ENCODE measurements around the gene MRPS18A.

MRPS18A gene

GRCh38 chr6:43695967-43696291 is 8.3 kb upstream of the MRPS18A start:
- no peaks in the 10 kb centered on the region for H3K9me3 ChIP-seq (ENCODE audit: insufficient read depth, low read depth, low read length)
- no peaks in the 10 kb centered on the region for H3K4me1 ChIP-seq (ENCODE audit: insufficient read depth, low read length, poor library complexity, severe bottlenecking)
- no peaks in the 10 kb centered on the region for H3F3A ChIP-seq (ENCODE audit: low read depth)
- H3K4me2 ChIP-seq (ENCODE audit: low read depth, low read length, poor library complexity, severe bottlenecking): no peak overlapping the region
- H3K9me2 ChIP-seq (replicated peaks; ENCODE audit: low read depth, low read length): no peaks in the 10 kb centered on the region
- no peaks in the 10 kb centered on the region for H4K20me1 ChIP-seq (ENCODE audit: insufficient read depth, low read length, poor library complexity, severe bottlenecking)
- TF ChIP-seq CTCF (conservative IDR thresholded peaks at IDR 0.05; ENCODE audit: low read length): no peak
- TF ChIP-seq EZH2phosphoT487 (IDR thresholded peaks at IDR 0.05; ENCODE audit: borderline replicate concordance): no peak
- H3K27me3 ChIP-seq (ENCODE audit: insufficient read depth, low read length, poor library complexity, severe bottlenecking): peaks cover 42% of the 10 kb centered on the region
- H3K36me3 ChIP-seq (ENCODE audit: insufficient read depth, low read length): no peaks in the 10 kb centered on the region
- no peaks in the 10 kb centered on the region for H3K79me2 ChIP-seq (ENCODE audit: insufficient read depth, low read length)
- H3K4me3 ChIP-seq (ENCODE audit: low read length, poor library complexity, severe bottlenecking): no peak overlapping the region
- no peak overlapping the region for H3K9ac ChIP-seq (ENCODE audit: low read depth, low read length, poor library complexity, severe bottlenecking)
- no peak overlapping the region for H2AFZ ChIP-seq (ENCODE audit: low read length)

- no peak overlapping the region for H3K9ac ChIP-seq (ENCODE audit: low read depth, low read length, poor library complexity, severe bottlenecking)
These were observed 7.8 kb upstream of the MRPS18A start for GRCh38 chr6:43695215-43695966.

GRCh38 chr6:43689421-43689820 is 1.8 kb upstream of the MRPS18A start:
- H3K9ac ChIP-seq (ENCODE audit: low read depth, low read length, poor library complexity, severe bottlenecking): no peak overlapping the region
- peaks cover 53% of the 10 kb centered on the region for H3K27me3 ChIP-seq (ENCODE audit: insufficient read depth, low read length, poor library complexity, severe bottlenecking)
- H2AFZ ChIP-seq (ENCODE audit: low read length): no peak overlapping the region
- H4K20me1 ChIP-seq (ENCODE audit: insufficient read depth, low read length, poor library complexity, severe bottlenecking): peaks cover 10% of the 10 kb centered on the region
- no peaks in the 10 kb centered on the region for H3K36me3 ChIP-seq (ENCODE audit: insufficient read depth, low read length)
- no peaks in the 10 kb centered on the region for H3K9me3 ChIP-seq (ENCODE audit: insufficient read depth, low read depth, low read length)
- H3K9me2 ChIP-seq (replicated peaks; ENCODE audit: low read depth, low read length): no peaks in the 10 kb centered on the region
- peaks cover 32% of the 10 kb centered on the region for H3K4me1 ChIP-seq (ENCODE audit: insufficient read depth, low read length, poor library complexity, severe bottlenecking)
- no peaks in the 10 kb centered on the region for H3F3A ChIP-seq (ENCODE audit: low read depth)
- TF ChIP-seq EZH2phosphoT487 (IDR thresholded peaks at IDR 0.05; ENCODE audit: borderline replicate concordance) (no peak), CTCF (conservative IDR thresholded peaks at IDR 0.05; ENCODE audit: low read length) (no peak)
- H3K4me3 ChIP-seq (ENCODE audit: low read length, poor library complexity, severe bottlenecking): no peak overlapping the region
- H3K79me2 ChIP-seq (ENCODE audit: insufficient read depth, low read length): peaks cover 36% of the 10 kb centered on the region
- no peak overlapping the region for H3K4me2 ChIP-seq (ENCODE audit: low read depth, low read length, poor library complexity, severe bottlenecking)

More at GRCh38 chr6:43695215-43695966, 7.8 kb upstream of the MRPS18A start:
- Histone ChIP-seq H3K4me2 (ENCODE audit: low read depth, low read length, poor library complexity, severe bottlenecking) (no peak overlapping the region), H2AFZ (ENCODE audit: low read length) (no peak overlapping the region), H3K79me2 (ENCODE audit: insufficient read depth, low read length) (no peaks in the 10 kb centered on the region), H3K36me3 (ENCODE audit: insufficient read depth, low read length) (no peaks in the 10 kb centered on the region), H3K4me3 (ENCODE audit: low read length, poor library complexity, severe bottlenecking) (no peak overlapping the region), H3K27me3 (ENCODE audit: insufficient read depth, low read length, poor library complexity, severe bottlenecking) (peaks cover 48% of the 10 kb centered on the region), H3F3A (ENCODE audit: low read depth) (no peaks in the 10 kb centered on the region), H3K9me3 (ENCODE audit: insufficient read depth, low read depth, low read length) (no peaks in the 10 kb centered on the region), H3K4me1 (ENCODE audit: insufficient read depth, low read length, poor library complexity, severe bottlenecking) (no peaks in the 10 kb centered on the region), H3K9me2 (replicated peaks; ENCODE audit: low read depth, low read length) (no peaks in the 10 kb centered on the region), H4K20me1 (ENCODE audit: insufficient read depth, low read length, poor library complexity, severe bottlenecking) (no peaks in the 10 kb centered on the region)
- TF ChIP-seq EZH2phosphoT487 (IDR thresholded peaks at IDR 0.05; ENCODE audit: borderline replicate concordance) (no peak), CTCF (conservative IDR thresholded peaks at IDR 0.05; ENCODE audit: low read length) (no peak)

Data from Loucy (cell line).